Activated naive CD8-positive, alpha-beta T cell (primary cell): ENCODE measurements around the gene INPP5D.
"Not testable (repeated sequence)": the region's sequence is repeated elsewhere in the genome, so short reads cannot be mapped to it uniquely, and the experiment has no call there.

Experiments
- H3K27ac Mint-ChIP-seq: one replicate; pipeline ENCODE4 v1.8.0; 2021; ENCODE audit warnings: mixed read lengths
- H3K27me3 Mint-ChIP-seq: one replicate; pipeline ENCODE4 v1.8.0; 2021; ENCODE audit warnings: mixed read lengths
- H3K36me3 Mint-ChIP-seq: one replicate; pipeline ENCODE4 v1.8.0; 2021; ENCODE audit warnings: mixed read lengths
- H3K4me1 Mint-ChIP-seq: one replicate; pipeline ENCODE4 v1.8.0; 2021; ENCODE audit warnings: low read depth, mixed read lengths
- H3K4me3 Mint-ChIP-seq: one replicate; pipeline ENCODE4 v1.8.0; 2021; ENCODE audit warnings: mild to moderate bottlenecking, mixed read lengths
- H3K9me3 Mint-ChIP-seq: one replicate; pipeline ENCODE4 v1.8.0; 2021; ENCODE audit warnings: low read depth, mixed read lengths

The INPP5D gene

GRCh38 chr2:233199870-233200269, 139.7 kb downstream of the INPP5D start:
- Mint-ChIP-seq H3K4me1 (no peaks in the 10 kb centered on the region), H3K9me3 (no peaks in the 10 kb centered on the region), H3K4me3 (no peak overlapping the region), H3K27ac (no peak overlapping the region), H3K27me3 (no peaks in the 10 kb centered on the region), H3K36me3 (peaks cover 28% of the 10 kb centered on the region)

- not testable (repeated sequence) for H3K27me3 Mint-ChIP-seq, H3K4me3 Mint-ChIP-seq, H3K27ac Mint-ChIP-seq, H3K4me1 Mint-ChIP-seq, H3K9me3 Mint-ChIP-seq
- H3K36me3 Mint-ChIP-seq, result peaks cover 26% of the 10 kb centered on the region
These were observed 140.6 kb downstream of the INPP5D start for GRCh38 chr2:233200790-233201189.

DNA sequence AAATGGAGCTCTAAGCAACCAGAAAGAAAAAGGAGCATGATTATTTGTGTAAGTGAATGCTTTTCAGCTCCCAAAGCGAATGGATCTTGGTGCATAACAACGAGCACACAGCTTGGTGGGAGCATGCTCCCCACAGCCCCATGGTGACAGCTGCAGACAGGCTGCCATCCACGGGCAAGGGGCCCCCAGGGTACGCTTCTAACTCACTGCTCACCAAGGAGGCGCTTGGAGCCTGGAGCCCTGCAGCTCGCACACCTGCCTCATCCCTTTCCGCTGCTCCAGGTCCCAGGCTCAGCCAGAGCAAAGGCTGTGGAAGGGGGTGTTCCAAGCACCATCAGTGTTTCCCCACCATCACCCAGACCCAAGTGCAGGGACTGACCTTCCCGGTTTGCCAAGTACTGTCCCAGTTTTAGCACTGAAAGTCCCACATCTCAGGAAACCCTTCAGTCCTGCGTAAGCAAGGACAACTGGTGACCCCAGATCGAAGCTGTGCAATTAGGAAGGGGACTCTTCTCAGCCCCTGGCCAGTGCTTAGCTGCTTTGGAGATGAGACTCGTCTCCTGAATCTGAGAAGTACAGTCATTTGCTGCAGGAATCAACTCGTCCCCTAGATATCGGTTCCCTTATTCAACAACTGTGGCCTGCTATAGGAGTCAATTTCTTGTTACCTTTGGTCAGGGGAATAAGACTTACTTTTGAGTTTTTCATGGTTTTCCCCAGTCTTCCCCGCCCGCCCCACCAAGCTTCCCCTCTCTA, 141.3 kb downstream of the INPP5D start:
- Mint-ChIP-seq H3K4me1 (no peaks in the 10 kb centered on the region), H3K27ac (peak overlapping the region; percentile 58), H3K36me3 (peaks cover 26% of the 10 kb centered on the region), H3K27me3 (no peaks in the 10 kb centered on the region), H3K9me3 (no peaks in the 10 kb centered on the region), H3K4me3 (no peak overlapping the region)

- H3K27ac Mint-ChIP-seq, result no peak overlapping the region
- H3K27me3 Mint-ChIP-seq, result no peaks in the 10 kb centered on the region
- H3K4me1 Mint-ChIP-seq, result peaks cover 5% of the 10 kb centered on the region
- H3K36me3 Mint-ChIP-seq, result peaks cover 24% of the 10 kb centered on the region
- H3K4me3 Mint-ChIP-seq, result no peak overlapping the region
- no peaks in the 10 kb centered on the region for H3K9me3 Mint-ChIP-seq
These were observed 142.4 kb downstream of the INPP5D start for GRCh38 chr2:233202531-233202944.

- Mint-ChIP-seq H3K4me3 (no peak overlapping the region), H3K27me3 (no peaks in the 10 kb centered on the region), H3K27ac (no peak overlapping the region), H3K36me3 (peaks cover 22% of the 10 kb centered on the region), H3K9me3 (no peaks in the 10 kb centered on the region), H3K4me1 (peaks cover 7% of the 10 kb centered on the region)
These were observed 142.9 kb downstream of the INPP5D start for GRCh38 chr2:233203060-233203459.

DNA sequence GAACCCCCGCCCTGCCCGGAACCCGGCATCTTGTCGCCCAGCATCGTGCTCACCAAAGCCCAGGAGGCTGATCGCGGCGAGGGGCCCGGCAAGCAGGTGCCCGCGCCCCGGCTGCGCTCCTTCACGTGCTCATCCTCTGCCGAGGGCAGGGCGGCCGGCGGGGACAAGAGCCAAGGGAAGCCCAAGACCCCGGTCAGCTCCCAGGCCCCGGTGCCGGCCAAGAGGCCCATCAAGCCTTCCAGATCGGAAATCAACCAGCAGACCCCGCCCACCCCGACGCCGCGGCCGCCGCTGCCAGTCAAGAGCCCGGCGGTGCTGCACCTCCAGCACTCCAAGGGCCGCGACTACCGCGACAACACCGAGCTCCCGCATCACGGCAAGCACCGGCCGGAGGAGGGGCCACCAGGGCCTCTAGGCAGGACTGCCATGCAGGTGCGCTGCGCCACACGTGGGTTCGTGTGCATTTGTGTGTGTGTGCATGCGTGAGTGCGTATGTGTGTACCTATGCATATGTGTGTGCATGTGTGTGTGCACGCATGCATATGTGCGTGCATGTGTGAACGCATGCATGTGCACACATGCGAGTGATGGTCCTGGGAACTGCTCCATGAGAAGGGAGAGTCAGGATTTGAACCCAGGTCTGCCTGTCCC, 144.3 kb downstream of the INPP5D start:
- Mint-ChIP-seq H3K36me3 (peaks cover 22% of the 10 kb centered on the region), H3K4me1 (peaks cover 15% of the 10 kb centered on the region), H3K9me3 (no peaks in the 10 kb centered on the region), H3K27me3 (no peaks in the 10 kb centered on the region), H3K4me3 (no peak overlapping the region), H3K27ac (no peak overlapping the region)

DNA sequence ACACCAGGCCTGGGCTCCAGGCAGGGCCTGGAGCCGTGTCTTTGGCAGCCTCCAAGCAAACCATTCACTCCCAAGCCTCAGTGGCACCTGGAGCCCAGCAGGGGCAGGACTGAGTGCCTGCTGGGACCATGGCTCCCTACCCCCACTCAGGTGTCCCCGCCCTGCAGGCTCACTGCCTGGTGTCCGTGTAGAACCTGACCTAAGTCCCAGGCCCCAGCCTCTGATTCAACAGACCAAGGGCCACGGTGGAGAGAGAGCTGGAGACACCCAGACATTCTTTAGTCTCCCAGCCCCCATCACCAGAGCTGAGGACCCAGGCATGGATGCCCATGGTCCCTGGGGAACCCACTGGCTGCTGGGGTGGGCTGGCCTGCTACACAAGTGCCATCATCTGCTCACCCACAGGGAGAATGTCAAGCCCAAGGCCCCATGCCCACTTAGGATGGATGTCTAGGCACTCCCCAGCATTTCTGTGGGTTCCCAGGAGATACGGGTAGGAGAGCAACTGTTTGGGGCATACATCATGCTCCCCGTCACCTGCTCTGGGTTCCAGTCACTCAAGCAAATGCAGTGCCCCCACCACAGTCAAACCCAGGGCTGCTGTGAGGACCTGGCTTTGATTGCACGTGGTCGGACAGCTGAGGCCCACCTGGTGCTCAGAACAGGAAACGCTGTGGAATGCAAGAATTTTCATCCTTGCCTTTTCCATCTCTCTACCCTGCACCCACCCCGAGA, 148.4 kb downstream of the INPP5D start:
- Mint-ChIP-seq H3K4me3 (no peak overlapping the region), H3K36me3 (peaks cover 7% of the 10 kb centered on the region), H3K27me3 (no peaks in the 10 kb centered on the region), H3K9me3 (no peaks in the 10 kb centered on the region), H3K4me1 (peaks cover 23% of the 10 kb centered on the region), H3K27ac (peak overlapping the region; percentile 50)

DNA sequence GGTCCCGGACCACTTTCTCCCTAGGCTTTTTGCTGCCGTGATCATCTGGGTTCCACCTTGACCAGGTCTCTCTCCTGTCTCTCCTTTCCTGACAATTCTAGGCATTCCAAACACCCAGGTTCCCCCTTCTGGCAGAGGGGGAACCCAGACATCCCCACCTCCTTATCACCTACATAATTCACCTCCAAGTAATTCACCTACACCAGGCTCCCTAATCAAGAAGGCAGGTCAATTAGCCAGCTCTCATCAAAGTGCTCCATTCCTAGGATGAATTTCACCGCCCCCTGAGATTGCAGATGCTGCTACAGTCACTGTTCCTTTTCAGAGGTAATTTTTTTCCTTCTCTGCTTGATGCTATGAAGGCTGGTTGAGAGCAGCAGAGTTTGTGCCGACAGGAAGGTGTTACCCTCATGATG, 149.0 kb downstream of the INPP5D start:
- Mint-ChIP-seq H3K9me3 (no peaks in the 10 kb centered on the region), H3K36me3 (peaks cover 3% of the 10 kb centered on the region), H3K4me1 (peaks cover 23% of the 10 kb centered on the region), H3K4me3 (no peak overlapping the region), H3K27me3 (no peaks in the 10 kb centered on the region), H3K27ac (peak overlapping the region; percentile 50)

GRCh38 chr2:233209533-233210171, 149.5 kb downstream of the INPP5D start:
- Mint-ChIP-seq H3K4me3 (peak overlapping the region; percentile 10), H3K9me3 (no peaks in the 10 kb centered on the region), H3K27ac (peak overlapping the region; percentile 64), H3K36me3 (peaks cover 2% of the 10 kb centered on the region), H3K4me1 (peaks cover 23% of the 10 kb centered on the region), H3K27me3 (no peaks in the 10 kb centered on the region)

DNA sequence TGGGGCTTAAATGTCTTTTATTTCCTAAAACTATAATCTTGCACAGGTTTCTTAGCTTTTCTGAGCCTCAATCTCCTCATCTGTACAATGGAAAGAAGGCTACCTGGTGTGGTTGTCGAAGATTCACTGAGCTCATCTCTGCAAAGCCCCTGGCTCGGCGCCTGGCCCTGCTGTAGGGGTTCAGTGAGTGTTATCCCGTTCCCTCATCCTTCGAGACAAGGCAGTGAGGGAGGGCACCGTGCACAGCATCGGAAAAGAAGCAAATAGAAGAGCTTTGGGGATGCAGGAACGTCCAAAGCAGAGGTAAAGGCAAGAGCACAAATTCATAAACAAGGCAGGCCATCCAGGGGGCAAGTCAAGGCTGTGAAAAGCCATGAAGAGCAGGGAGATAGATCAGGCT, 150.1 kb downstream of the INPP5D start:
- H3K27ac Mint-ChIP-seq, result no peak overlapping the region
- peaks cover 23% of the 10 kb centered on the region for H3K4me1 Mint-ChIP-seq
- no peaks in the 10 kb centered on the region for H3K36me3 Mint-ChIP-seq
- H3K9me3 Mint-ChIP-seq, result no peaks in the 10 kb centered on the region
- no peaks in the 10 kb centered on the region for H3K27me3 Mint-ChIP-seq
- no peak overlapping the region for H3K4me3 Mint-ChIP-seq

- no peaks in the 10 kb centered on the region for H3K36me3 Mint-ChIP-seq
- H3K27ac Mint-ChIP-seq, result no peak overlapping the region
- H3K27me3 Mint-ChIP-seq, result no peaks in the 10 kb centered on the region
These were observed 150.9 kb downstream of the INPP5D start for GRCh38 chr2:233210843-233211547.

GRCh38 chr2:233211548-233211895, 151.4 kb downstream of the INPP5D start:
- Mint-ChIP-seq H3K27me3 (no peaks in the 10 kb centered on the region), H3K36me3 (no peaks in the 10 kb centered on the region), H3K4me3 (no peak overlapping the region)

More at GRCh38 chr2:233210843-233211547, 150.9 kb downstream of the INPP5D start:
- no peak overlapping the region for H3K4me3 Mint-ChIP-seq
- H3K4me1 Mint-ChIP-seq, result peaks cover 23% of the 10 kb centered on the region
- H3K9me3 Mint-ChIP-seq, result no peaks in the 10 kb centered on the region

DNA sequence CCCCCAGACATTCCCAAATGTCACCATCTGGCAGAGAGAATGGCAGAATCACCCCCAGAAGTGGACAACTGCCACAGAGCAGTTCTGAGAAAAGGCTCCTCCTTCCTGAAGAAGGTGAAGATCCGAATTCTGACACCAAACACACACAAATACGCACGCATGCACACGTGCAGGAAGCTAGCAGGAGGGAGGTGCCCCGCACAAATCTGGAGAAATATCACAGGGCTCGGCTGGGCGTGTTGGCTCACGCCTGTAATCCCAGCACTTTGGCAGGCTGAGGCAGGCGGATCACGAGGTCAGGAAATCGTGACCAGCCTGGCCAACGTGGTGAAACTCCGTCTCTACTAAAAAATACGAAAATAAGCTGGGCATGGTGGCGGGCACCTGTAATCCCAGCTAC, 152.9 kb downstream of the INPP5D start:
- Mint-ChIP-seq H3K4me3 (no peak overlapping the region), H3K27ac (no peak overlapping the region), H3K36me3 (no peaks in the 10 kb centered on the region), H3K4me1 (peaks cover 16% of the 10 kb centered on the region), H3K27me3 (no peaks in the 10 kb centered on the region), H3K9me3 (no peaks in the 10 kb centered on the region)

More at GRCh38 chr2:233211548-233211895, 151.4 kb downstream of the INPP5D start:
- Mint-ChIP-seq H3K4me1 (peaks cover 23% of the 10 kb centered on the region), H3K9me3 (no peaks in the 10 kb centered on the region), H3K27ac (no peak overlapping the region)

DNA sequence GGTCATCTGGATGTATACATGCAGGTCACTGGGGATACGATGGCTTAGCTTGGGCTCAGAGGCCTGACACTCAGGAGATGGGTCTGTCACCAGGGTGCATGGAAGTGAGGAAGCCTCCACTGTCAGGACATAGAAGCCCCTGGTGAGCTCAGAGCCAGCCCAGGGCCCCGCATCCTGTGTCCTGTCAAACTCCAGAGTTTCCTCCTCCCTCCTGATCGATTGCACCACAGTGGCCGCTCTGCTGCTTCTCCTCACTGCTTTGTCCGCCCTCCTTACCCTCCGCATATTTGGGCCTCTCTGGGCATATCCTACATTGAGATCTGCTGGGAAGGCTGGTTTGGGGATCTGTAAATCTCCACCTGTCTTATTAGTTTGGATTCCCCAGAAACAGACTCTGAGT, 153.8 kb downstream of the INPP5D start:
- H3K4me1 Mint-ChIP-seq, result peaks cover 12% of the 10 kb centered on the region

More for the DNA sequence above, 153.8 kb downstream of the INPP5D start:
- Mint-ChIP-seq H3K27me3 (no peaks in the 10 kb centered on the region), H3K9me3 (no peaks in the 10 kb centered on the region), H3K27ac (no peak overlapping the region), H3K36me3 (no peaks in the 10 kb centered on the region), H3K4me3 (no peak overlapping the region)
